Measurements from ENCODE around the gene CDYL2.

CDYL2 gene

DNA sequence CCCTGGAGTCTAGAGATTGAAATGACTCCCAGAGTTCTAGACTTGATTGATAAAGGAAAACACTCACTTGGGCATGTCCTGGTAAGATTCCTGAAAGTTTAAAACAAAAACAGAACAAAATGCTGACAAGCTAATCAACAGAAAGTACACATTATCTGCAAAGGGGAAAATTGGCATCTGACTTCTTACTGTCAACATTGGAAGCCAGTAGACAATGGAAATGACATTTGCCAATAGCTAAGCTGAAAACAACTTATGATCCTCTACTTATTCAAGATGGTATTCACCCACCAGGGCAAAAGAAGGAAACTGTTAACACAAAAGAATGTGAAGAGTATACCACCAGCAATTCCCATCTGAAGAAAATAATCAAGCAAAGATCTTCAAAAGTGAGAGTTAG, 36.8 kb upstream of the CDYL2 start:
- TF ChIP-seq OSR1 (CRISPR knock-in tag; IDR thresholded peaks at IDR 0.05) (no peak), ZFP30 (CRISPR knock-in tag; IDR thresholded peaks at IDR 0.05) (no peak), TCF4 (CRISPR knock-in tag; IDR thresholded peaks at IDR 0.05; ENCODE audit: borderline replicate concordance) (no peak), CSDC2 (CRISPR knock-in tag; IDR thresholded peaks at IDR 0.05) (no peak), BACH2 (CRISPR knock-in tag; IDR thresholded peaks at IDR 0.05; ENCODE audit: borderline replicate concordance) (no peak), ISL1 (CRISPR knock-in tag; IDR thresholded peaks at IDR 0.05) (no peak), ZNF8 (CRISPR knock-in tag; IDR thresholded peaks at IDR 0.05) (no peak), GLIS3 (CRISPR knock-in tag; IDR thresholded peaks at IDR 0.05) (no peak), ZFP3 (CRISPR knock-in tag; IDR thresholded peaks at IDR 0.05) (no peak), ZC3H10 (CRISPR knock-in tag; IDR thresholded peaks at IDR 0.05) (no peak), ARNTL (CRISPR knock-in tag; IDR thresholded peaks at IDR 0.05; ENCODE audit: borderline replicate concordance, low read depth) (no peak), ESRRG (CRISPR knock-in tag; IDR thresholded peaks at IDR 0.05) (no peak), TOX (CRISPR knock-in tag; IDR thresholded peaks at IDR 0.05; ENCODE audit: borderline replicate concordance) (no peak), ZNF70 (CRISPR knock-in tag; IDR thresholded peaks at IDR 0.05) (no peak), RARB (CRISPR knock-in tag; IDR thresholded peaks at IDR 0.05) (no peak)
- TF ChIP-seq, protein P1, sequence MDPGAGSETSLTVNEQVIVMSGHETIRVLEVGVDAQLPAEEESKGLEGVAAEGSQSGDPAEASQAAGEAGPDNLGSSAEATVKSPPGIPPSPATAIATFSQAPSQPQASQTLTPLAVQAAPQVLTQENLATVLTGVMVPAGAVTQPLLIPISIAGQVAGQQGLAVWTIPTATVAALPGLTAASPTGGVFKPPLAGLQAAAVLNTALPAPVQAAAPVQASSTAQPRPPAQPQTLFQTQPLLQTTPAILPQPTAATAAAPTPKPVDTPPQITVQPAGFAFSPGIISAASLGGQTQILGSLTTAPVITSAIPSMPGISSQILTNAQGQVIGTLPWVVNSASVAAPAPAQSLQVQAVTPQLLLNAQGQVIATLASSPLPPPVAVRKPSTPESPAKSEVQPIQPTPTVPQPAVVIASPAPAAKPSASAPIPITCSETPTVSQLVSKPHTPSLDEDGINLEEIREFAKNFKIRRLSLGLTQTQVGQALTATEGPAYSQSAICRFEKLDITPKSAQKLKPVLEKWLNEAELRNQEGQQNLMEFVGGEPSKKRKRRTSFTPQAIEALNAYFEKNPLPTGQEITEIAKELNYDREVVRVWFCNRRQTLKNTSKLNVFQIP (CRISPR knock-in tag; IDR thresholded peaks at IDR 0.05; ENCODE audit: borderline replicate concordance, low read depth): no peak
- TF ChIP-seq, protein P2, sequence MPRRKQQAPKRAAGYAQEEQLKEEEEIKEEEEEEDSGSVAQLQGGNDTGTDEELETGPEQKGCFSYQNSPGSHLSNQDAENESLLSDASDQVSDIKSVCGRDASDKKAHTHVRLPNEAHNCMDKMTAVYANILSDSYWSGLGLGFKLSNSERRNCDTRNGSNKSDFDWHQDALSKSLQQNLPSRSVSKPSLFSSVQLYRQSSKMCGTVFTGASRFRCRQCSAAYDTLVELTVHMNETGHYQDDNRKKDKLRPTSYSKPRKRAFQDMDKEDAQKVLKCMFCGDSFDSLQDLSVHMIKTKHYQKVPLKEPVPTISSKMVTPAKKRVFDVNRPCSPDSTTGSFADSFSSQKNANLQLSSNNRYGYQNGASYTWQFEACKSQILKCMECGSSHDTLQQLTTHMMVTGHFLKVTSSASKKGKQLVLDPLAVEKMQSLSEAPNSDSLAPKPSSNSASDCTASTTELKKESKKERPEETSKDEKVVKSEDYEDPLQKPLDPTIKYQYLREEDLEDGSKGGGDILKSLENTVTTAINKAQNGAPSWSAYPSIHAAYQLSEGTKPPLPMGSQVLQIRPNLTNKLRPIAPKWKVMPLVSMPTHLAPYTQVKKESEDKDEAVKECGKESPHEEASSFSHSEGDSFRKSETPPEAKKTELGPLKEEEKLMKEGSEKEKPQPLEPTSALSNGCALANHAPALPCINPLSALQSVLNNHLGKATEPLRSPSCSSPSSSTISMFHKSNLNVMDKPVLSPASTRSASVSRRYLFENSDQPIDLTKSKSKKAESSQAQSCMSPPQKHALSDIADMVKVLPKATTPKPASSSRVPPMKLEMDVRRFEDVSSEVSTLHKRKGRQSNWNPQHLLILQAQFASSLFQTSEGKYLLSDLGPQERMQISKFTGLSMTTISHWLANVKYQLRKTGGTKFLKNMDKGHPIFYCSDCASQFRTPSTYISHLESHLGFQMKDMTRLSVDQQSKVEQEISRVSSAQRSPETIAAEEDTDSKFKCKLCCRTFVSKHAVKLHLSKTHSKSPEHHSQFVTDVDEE (CRISPR knock-in tag; IDR thresholded peaks at IDR 0.05): no peak
- TF ChIP-seq, protein P3, sequence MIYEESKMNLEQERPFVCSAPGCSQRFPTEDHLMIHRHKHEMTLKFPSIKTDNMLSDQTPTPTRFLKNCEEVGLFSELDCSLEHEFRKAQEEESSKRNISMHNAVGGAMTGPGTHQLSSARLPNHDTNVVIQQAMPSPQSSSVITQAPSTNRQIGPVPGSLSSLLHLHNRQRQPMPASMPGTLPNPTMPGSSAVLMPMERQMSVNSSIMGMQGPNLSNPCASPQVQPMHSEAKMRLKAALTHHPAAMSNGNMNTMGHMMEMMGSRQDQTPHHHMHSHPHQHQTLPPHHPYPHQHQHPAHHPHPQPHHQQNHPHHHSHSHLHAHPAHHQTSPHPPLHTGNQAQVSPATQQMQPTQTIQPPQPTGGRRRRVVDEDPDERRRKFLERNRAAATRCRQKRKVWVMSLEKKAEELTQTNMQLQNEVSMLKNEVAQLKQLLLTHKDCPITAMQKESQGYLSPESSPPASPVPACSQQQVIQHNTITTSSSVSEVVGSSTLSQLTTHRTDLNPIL (CRISPR knock-in tag; IDR thresholded peaks at IDR 0.05; ENCODE audit: low read depth): no peak
- TF ChIP-seq, protein P4, sequence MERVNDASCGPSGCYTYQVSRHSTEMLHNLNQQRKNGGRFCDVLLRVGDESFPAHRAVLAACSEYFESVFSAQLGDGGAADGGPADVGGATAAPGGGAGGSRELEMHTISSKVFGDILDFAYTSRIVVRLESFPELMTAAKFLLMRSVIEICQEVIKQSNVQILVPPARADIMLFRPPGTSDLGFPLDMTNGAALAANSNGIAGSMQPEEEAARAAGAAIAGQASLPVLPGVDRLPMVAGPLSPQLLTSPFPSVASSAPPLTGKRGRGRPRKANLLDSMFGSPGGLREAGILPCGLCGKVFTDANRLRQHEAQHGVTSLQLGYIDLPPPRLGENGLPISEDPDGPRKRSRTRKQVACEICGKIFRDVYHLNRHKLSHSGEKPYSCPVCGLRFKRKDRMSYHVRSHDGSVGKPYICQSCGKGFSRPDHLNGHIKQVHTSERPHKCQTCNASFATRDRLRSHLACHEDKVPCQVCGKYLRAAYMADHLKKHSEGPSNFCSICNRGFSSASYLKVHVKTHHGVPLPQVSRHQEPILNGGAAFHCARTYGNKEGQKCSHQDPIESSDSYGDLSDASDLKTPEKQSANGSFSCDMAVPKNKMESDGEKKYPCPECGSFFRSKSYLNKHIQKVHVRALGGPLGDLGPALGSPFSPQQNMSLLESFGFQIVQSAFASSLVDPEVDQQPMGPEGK (CRISPR knock-in tag; IDR thresholded peaks at IDR 0.05; ENCODE audit: borderline replicate concordance): no peak
- TF ChIP-seq, protein P5, sequence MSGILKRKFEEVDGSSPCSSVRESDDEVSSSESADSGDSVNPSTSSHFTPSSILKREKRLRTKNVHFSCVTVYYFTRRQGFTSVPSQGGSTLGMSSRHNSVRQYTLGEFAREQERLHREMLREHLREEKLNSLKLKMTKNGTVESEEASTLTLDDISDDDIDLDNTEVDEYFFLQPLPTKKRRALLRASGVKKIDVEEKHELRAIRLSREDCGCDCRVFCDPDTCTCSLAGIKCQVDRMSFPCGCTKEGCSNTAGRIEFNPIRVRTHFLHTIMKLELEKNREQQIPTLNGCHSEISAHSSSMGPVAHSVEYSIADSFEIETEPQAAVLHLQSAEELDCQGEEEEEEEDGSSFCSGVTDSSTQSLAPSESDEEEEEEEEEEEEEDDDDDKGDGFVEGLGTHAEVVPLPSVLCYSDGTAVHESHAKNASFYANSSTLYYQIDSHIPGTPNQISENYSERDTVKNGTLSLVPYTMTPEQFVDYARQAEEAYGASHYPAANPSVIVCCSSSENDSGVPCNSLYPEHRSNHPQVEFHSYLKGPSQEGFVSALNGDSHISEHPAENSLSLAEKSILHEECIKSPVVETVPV (CRISPR knock-in tag; IDR thresholded peaks at IDR 0.05): no peak

DNA sequence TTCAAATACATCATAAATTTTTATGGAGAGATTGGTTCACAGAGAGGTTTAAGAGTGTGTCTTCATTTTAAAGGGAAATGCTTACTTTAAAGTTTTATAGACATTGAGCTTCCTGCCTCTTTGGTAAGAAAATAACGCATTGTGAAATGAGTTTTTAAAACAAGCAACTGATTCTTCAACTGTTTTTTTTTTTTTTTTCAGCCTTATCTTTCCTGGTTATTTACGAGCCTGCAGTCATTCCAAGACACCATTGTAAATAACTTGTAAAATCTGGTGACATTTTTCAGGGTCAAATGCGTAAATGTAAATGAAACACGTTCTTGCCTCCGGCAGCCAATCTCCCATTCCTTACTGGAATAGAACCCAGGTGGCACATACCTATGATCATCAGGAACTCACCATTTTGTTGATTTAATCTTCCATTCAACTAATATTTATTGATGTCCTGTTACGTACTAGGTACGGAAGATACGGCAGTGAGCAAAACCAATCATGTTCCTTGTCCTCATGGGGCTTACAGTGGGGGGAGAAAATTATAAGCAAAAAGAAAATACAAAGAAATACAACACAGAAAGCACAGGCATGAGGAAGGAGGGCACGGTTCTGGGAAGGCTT, 33.2 kb upstream of the CDYL2 start:
- no peak for TF ChIP-seq ZFP3 (CRISPR knock-in tag; IDR thresholded peaks at IDR 0.05)
- TF ChIP-seq CSDC2 (CRISPR knock-in tag; IDR thresholded peaks at IDR 0.05): no peak
- TF ChIP-seq ZFP30 (CRISPR knock-in tag; IDR thresholded peaks at IDR 0.05): no peak
- TF ChIP-seq, protein P5 (CRISPR knock-in tag; IDR thresholded peaks at IDR 0.05): no peak
- TF ChIP-seq ESRRG (CRISPR knock-in tag; IDR thresholded peaks at IDR 0.05): no peak
- TF ChIP-seq, protein P1 (CRISPR knock-in tag; IDR thresholded peaks at IDR 0.05; ENCODE audit: borderline replicate concordance, low read depth): no peak
- TF ChIP-seq, protein P4 (CRISPR knock-in tag; IDR thresholded peaks at IDR 0.05; ENCODE audit: borderline replicate concordance): no peak
- TF ChIP-seq RARB (CRISPR knock-in tag; IDR thresholded peaks at IDR 0.05): no peak
- ATAC-seq: no peak

More for the DNA sequence above, 36.8 kb upstream of the CDYL2 start:
- no peak for ATAC-seq

Measured in SK-N-SH treated with all-trans-retinoic acid at 6 μM for 48 hours (cell line).